ENCODE results near the gene CENPQ. TPM values are rescaled to one million over a fixed set of nuclear protein-coding genes. Genes with fewer than 3 reads are reported as not detected.

Gene CENPQ
- total and polyA plus RNA-seq, 8 donors = 0.88 to 3.1 (median 1.3) TPM

GRCh38 chr6:49531774-49532569, 68.8 kb downstream of the CENPQ start:
- H3K4me1 ChIP-seq = no peaks in the 10 kb centered on the region
- FAIRE-seq = peak; percentile 96
- TF ChIP-seq CTCF (IDR thresholded peaks at IDR 0.05) = peak; percentile 20 to 61 (median 58)
- intact Hi-C loops (cut with DNase I) = loop anchor here in 2 of 3 donors (5.0 to 10.0 kb wide), 2 partner anchors 73 to 75 kb away; no protein-coding TSS in a partner anchor
- H3K9me3 ChIP-seq = no peaks in the 10 kb centered on the region
- peak overlapping the region in 1 of 4 donors; percentile 21 for H3K4me3 ChIP-seq
- no peak overlapping the region for H3K27ac ChIP-seq
- peak; percentile 92 to 99 (median 96) for ATAC-seq
- no peaks in the 10 kb centered on the region for H3K27me3 ChIP-seq
- WGBS, 2 donors = 1 to 2% methylated on average over 3 of the region's 3 CpGs
- H3K36me3 ChIP-seq = no peaks in the 10 kb centered on the region
- DNase-seq = no peak

DNA sequence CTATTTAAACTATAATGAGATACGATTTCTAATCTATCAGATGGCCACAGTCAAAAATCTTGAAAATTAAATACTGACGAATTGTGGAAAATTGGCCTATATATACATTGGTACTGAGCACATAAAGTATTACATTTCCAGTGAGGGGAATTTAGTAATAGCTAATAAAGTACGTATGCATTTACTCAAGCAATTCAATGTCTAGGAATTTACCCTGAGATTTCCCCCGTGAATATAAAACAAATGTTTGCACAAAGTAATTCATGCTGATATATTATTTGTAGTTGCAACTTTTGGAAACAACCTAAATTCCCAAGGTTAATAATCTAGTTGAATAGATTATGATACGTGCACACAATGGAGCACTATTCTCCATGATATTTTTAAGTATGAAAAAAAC, 72.6 kb downstream of the CENPQ start:
- FAIRE-seq (no peak), DNase-seq (no peak), ATAC-seq (no peak)
- Histone ChIP-seq H3K27ac (no peak overlapping the region), H3K4me3 (no peak overlapping the region), H3K9me3 (no peaks in the 10 kb centered on the region), H3K4me1 (peaks cover 0 to 1% (median 0%) of the 10 kb centered on the region in 3 donors), H3K27me3 (no peaks in the 10 kb centered on the region), H3K36me3 (no peaks in the 10 kb centered on the region)
- no peak for TF ChIP-seq CTCF (IDR thresholded peaks at IDR 0.05)
- intact Hi-C loops (cut with DNase I) = loop anchor here in 1 of 3 donors (10.0 kb wide), 1 partner anchor 69 kb away; no protein-coding TSS in a partner anchor
- 48 to 54% methylated on average over 5 of the region's 5 CpGs for WGBS, 2 donors

DNA sequence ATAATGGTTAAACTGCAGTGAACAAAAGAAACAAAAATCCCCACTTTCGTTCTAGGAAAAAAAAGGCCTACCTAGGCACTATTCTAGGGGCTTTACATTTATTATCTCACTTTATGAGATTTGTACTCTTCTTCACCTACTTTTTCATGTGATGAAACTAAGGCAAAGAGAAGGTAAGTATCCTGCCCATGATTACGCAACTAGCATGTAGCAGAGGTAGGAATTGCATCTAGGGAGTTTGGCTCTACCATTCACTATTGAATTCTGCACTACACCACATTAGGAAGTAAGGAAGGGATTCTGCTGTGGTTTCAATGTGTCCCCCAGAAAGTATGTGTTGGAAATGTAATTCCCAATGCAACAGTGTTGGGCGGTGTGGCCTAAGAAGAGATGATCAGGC, 75.9 kb downstream of the CENPQ start:
- Histone ChIP-seq H3K4me1 (peaks cover 0 to 8% (median 6%) of the 10 kb centered on the region in 3 donors), H3K27ac (no peak overlapping the region), H3K4me3 (no peak overlapping the region), H3K36me3 (no peaks in the 10 kb centered on the region), H3K27me3 (no peaks in the 10 kb centered on the region), H3K9me3 (no peaks in the 10 kb centered on the region)
- WGBS, 2 donors = 94 to 95% methylated on average over 3 of the region's 3 CpGs
- FAIRE-seq (no peak), DNase-seq (no peak), ATAC-seq (no peak)
- TF ChIP-seq CTCF (IDR thresholded peaks at IDR 0.05) = no peak
- intact Hi-C loops (cut with DNase I) = loop anchor here in 1 of 3 donors (10.0 kb wide), 1 partner anchor 66 kb away; no protein-coding TSS in a partner anchor

GRCh38 chr6:49540614-49541013, 77.4 kb downstream of the CENPQ start:
- H3K4me1 ChIP-seq = peaks cover 0 to 8% (median 6%) of the 10 kb centered on the region in 3 donors
- H3K9me3 ChIP-seq = no peaks in the 10 kb centered on the region
- H3K27ac ChIP-seq = no peak overlapping the region
- intact Hi-C loops (cut with DNase I) = no loop called here
- ATAC-seq (no peak), DNase-seq (no peak), FAIRE-seq (no peak)
- no peak overlapping the region for H3K4me3 ChIP-seq
- no peaks in the 10 kb centered on the region for H3K36me3 ChIP-seq
- H3K27me3 ChIP-seq = no peaks in the 10 kb centered on the region
- no peak for TF ChIP-seq CTCF (IDR thresholded peaks at IDR 0.05)

DNA sequence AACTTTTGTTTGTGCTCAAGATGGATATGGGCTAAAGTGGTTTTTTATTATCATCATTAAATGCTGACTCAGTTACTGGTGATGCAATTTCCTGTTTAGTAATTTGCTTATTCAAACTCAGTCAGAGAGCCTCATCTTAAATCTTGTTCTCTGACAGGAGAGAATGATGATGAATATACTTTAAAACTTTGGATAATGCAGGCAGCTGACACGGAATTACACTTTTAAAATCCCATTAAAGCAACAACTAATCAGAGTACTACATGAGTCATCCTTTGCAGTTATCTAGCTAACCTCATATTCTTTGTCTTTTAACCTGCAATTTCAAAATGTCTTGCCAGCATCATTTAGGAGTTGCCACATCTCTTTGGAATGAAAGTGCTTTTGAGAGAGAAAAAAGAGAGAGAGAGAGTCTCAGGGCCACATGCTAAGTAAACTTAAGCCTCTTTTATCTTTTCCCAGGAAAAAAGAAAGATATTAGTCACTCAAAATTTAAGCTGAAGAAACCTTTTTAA, 78.1 kb downstream of the CENPQ start:
- no peak for DNase-seq
- no peak for FAIRE-seq
- H3K27ac ChIP-seq = no peak overlapping the region
- H3K27me3 ChIP-seq = no peaks in the 10 kb centered on the region
- no peaks in the 10 kb centered on the region for H3K36me3 ChIP-seq
- peaks cover 0 to 8% (median 6%) of the 10 kb centered on the region in 3 donors for H3K4me1 ChIP-seq
- TF ChIP-seq CTCF (IDR thresholded peaks at IDR 0.05) = no peak
- no peaks in the 10 kb centered on the region for H3K9me3 ChIP-seq
- 28 to 36% methylated on average over 1 of the region's 1 CpG for WGBS, 2 donors
- peak; percentile 34 to 60 (median 36) for ATAC-seq
- no peak overlapping the region for H3K4me3 ChIP-seq
- intact Hi-C loops (cut with DNase I) = no loop called here

Data from pancreas (tissue), 10 donors.